IMR-90 (cell line): ENCODE results near the gene FOXL3.

Experiments
- CEBPB ChIP-seq: IDR thresholded peaks from 2 replicates; pipeline ENCODE4 v1.6.1; 2012; ENCODE audit warnings: low read depth, low read length, improper control_type of control experiment
- MAFK ChIP-seq: IDR thresholded peaks from 2 replicates; pipeline ENCODE4 v1.6.1; 2012; ENCODE audit warnings: low read depth, low read length, improper control_type of control experiment
- MAZ ChIP-seq: IDR thresholded peaks from 2 replicates; pipeline ENCODE4 v1.6.1; 2012; ENCODE audit warnings: low read depth, mild to moderate bottlenecking, low read length, improper control_type of control experiment, moderate library complexity, borderline replicate concordance
- MXI1 ChIP-seq: IDR thresholded peaks from 2 replicates; pipeline ENCODE4 v1.6.1; 2012; ENCODE audit warnings: low read depth, mild to moderate bottlenecking, low read length, moderate library complexity, borderline replicate concordance
- POLR2A ChIP-seq: IDR thresholded peaks from 2 replicates; pipeline ENCODE4 v1.6.1; 2012; ENCODE audit warnings: mild to moderate bottlenecking, low read depth, low read length
- RAD21 ChIP-seq: IDR thresholded peaks from 2 replicates; pipeline ENCODE4 v1.6.1; 2012; ENCODE audit warnings: low read length, improper control_type of control experiment
- RCOR1 ChIP-seq: IDR thresholded peaks from 2 replicates; pipeline ENCODE4 v1.6.1; 2012; ENCODE audit warnings: mild to moderate bottlenecking, low read length, improper control_type of control experiment; ENCODE audit not compliant: insufficient replicate concordance
- RFX5 ChIP-seq: IDR thresholded peaks from 2 replicates; pipeline ENCODE4 v1.8.0; 2012; ENCODE audit warnings: low read depth, mild to moderate bottlenecking, low read length, moderate library complexity
- SMC3 ChIP-seq: fragments of 150-350 bp; IDR thresholded peaks from 2 replicates; pipeline ENCODE4 v1.6.1; 2016; ENCODE audit warnings: low read depth, mild to moderate bottlenecking, antibody characterized with exemption, low read length, moderate library complexity
- TF ChIP-seq, protein P1 (sequence below): conservative IDR thresholded peaks from 2 replicates; pipeline ENCODE4 v1.5.1; 2012; ENCODE audit warnings: mild to moderate bottlenecking, low read depth, low read length, improper control_type of control experiment
- TF ChIP-seq, protein P2 (sequence below): fragments of 150-350 bp; IDR thresholded peaks from 2 replicates; pipeline ENCODE4 v1.6.1; 2017; ENCODE audit warnings: mild to moderate bottlenecking, antibody characterized with exemption, low read length, low read depth

DNA sequence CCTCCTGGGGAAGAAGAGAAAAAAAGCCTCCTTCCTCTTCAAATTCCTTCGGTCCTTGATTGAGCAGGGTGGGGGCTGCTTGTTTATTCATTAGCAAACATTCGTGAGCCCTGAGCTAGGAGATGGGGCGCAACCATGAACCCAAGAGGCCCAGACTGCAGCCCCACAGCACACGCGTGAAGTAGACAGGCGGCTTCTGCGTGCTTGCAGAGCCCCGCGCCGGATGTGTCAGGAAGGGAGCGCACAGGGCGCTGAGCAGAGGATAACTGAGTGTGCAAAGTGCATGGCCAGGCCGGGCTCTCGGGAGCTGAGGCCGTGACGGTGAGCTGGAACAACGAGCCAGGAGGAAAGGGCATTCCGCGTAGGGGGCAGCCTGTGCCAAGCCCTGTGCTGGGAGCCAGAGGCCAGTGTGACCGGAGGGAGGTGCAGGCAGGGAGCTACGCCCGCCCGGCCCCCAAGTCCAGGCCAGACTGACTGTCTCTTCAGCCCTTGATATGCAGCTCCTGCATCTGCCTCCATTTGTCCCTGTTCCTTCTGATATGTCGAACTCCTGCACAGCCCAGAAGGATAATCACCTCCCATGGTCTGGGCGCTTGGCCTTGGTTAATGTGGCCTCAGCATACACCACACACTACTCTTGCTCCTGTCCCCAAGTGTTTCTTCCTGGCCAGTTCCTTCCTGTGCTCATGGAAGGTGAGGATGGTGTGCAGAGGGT, 4.6 kb downstream of the FOXL3 start:
- TF ChIP-seq RAD21, result no peak
- no peak for TF ChIP-seq POLR2A
- no peak for TF ChIP-seq RFX5
- TF ChIP-seq, protein P1, sequence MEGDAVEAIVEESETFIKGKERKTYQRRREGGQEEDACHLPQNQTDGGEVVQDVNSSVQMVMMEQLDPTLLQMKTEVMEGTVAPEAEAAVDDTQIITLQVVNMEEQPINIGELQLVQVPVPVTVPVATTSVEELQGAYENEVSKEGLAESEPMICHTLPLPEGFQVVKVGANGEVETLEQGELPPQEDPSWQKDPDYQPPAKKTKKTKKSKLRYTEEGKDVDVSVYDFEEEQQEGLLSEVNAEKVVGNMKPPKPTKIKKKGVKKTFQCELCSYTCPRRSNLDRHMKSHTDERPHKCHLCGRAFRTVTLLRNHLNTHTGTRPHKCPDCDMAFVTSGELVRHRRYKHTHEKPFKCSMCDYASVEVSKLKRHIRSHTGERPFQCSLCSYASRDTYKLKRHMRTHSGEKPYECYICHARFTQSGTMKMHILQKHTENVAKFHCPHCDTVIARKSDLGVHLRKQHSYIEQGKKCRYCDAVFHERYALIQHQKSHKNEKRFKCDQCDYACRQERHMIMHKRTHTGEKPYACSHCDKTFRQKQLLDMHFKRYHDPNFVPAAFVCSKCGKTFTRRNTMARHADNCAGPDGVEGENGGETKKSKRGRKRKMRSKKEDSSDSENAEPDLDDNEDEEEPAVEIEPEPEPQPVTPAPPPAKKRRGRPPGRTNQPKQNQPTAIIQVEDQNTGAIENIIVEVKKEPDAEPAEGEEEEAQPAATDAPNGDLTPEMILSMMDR, result no peak
- no peak for TF ChIP-seq SMC3
- TF ChIP-seq, protein P2, sequence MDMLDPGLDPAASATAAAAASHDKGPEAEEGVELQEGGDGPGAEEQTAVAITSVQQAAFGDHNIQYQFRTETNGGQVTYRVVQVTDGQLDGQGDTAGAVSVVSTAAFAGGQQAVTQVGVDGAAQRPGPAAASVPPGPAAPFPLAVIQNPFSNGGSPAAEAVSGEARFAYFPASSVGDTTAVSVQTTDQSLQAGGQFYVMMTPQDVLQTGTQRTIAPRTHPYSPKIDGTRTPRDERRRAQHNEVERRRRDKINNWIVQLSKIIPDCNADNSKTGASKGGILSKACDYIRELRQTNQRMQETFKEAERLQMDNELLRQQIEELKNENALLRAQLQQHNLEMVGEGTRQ, result no peak
- no peak for TF ChIP-seq MXI1
- TF ChIP-seq CEBPB, result no peak
- no peak for TF ChIP-seq RCOR1
- TF ChIP-seq MAZ, result no peak
- TF ChIP-seq MAFK, result no peak
